C4-2B (cell line): Measurements from ENCODE around the gene ARAP2.

Experiments
- ZFX ChIP-seq: fragments of 450-650 bp; IDR thresholded peaks from 2 replicates; pipeline ENCODE4 v1.6.1; 2017
- TF ChIP-seq, protein P1 (sequence below): fragments of 450-650 bp; conservative IDR thresholded peaks from 2 replicates; pipeline ENCODE4 v1.5.1; 2017; ENCODE audit warnings: mild to moderate bottlenecking

DNA sequence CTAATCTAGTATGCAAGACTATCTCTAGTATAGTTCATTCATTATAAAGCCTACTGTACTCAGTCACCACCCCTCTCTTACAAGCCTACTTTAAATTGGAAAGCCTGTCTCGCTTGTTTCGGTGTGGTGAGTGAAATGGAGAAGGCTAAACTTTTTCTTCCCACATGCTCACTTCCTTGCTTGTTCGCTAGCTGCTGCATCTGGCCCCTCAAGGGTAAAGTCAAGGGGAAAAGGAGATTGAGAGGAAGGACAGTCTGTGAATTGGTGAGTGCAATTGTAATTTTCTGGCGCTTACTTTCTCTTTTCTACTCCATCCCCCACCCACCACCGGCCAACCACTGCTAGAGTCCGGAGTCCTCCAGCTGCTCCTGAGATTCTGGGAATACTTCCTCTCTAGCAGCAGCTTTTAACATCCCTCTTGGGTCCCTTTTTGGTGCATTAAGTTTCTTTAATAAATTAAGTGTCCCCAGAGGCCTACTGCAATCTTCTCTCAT, 12.1 kb upstream of the ARAP2 start:
- TF ChIP-seq, protein P1, sequence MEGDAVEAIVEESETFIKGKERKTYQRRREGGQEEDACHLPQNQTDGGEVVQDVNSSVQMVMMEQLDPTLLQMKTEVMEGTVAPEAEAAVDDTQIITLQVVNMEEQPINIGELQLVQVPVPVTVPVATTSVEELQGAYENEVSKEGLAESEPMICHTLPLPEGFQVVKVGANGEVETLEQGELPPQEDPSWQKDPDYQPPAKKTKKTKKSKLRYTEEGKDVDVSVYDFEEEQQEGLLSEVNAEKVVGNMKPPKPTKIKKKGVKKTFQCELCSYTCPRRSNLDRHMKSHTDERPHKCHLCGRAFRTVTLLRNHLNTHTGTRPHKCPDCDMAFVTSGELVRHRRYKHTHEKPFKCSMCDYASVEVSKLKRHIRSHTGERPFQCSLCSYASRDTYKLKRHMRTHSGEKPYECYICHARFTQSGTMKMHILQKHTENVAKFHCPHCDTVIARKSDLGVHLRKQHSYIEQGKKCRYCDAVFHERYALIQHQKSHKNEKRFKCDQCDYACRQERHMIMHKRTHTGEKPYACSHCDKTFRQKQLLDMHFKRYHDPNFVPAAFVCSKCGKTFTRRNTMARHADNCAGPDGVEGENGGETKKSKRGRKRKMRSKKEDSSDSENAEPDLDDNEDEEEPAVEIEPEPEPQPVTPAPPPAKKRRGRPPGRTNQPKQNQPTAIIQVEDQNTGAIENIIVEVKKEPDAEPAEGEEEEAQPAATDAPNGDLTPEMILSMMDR, result no peak
- TF ChIP-seq ZFX, result no peak
